T-helper 17 cell (primary cell): ENCODE data around the gene EXOC6B. TPM values are rescaled to one million over a fixed set of nuclear protein-coding genes. Genes with fewer than 3 reads are reported as not detected.

Experiments used
- ATAC-seq: fragments of 150-1000 bp; cut with Tn5 transposase; 2 replicates; pipeline ENCODE4 v1.10.0; 2021; ENCODE audit warnings: mild to moderate bottlenecking, moderate library complexity
- DNase-seq, 3 donors: peaks; one replicate each; pipeline versions ENCODE4 v3.0.0 to v3.0.0-alpha.2; 2020 to 2021
- H3K9me3 ChIP-seq: one replicate; pipeline ENCODE4 v1.7.0; 2013; ENCODE audit warnings: low read length, mild to moderate bottlenecking; ENCODE audit not compliant: control insufficient read depth, poor library complexity, severe bottlenecking
- H3K27ac Mint-ChIP-seq: one replicate; pipeline ENCODE4 v1.8.0; 2022; ENCODE audit warnings: mild to moderate bottlenecking, moderate library complexity, mixed read lengths
- H3K27me3 Mint-ChIP-seq: one replicate; pipeline ENCODE4 v1.8.0; 2022; ENCODE audit warnings: mixed read lengths
- H3K36me3 Mint-ChIP-seq: one replicate; pipeline ENCODE4 v1.8.0; 2022; ENCODE audit warnings: low read depth, mixed read lengths
- H3K4me1 Mint-ChIP-seq: one replicate; pipeline ENCODE4 v1.8.0; 2022; ENCODE audit warnings: mild to moderate bottlenecking, mixed read lengths
- H3K4me3 Mint-ChIP-seq: one replicate; pipeline ENCODE4 v1.8.0; 2022; ENCODE audit warnings: mild to moderate bottlenecking, moderate library complexity, mixed read lengths
- total RNA-seq, 4 donors: library from RNA in 2 of 4; stranded (reverse) in 2 of 4; gene quantifications; one replicate each; pipeline ENCODE4 v1.2.3 and lab custom pipeline; 2022 to 2026

Gene EXOC6B
- total RNA-seq, 2 donors from 2014 or later: 14.6 to 17.3 TPM

GRCh38 chr2:72212486-72212855 is 613.4 kb downstream of the EXOC6B start:
- H3K9me3 ChIP-seq: no peaks in the 10 kb centered on the region
- H3K27ac Mint-ChIP-seq: no peak overlapping the region
- no peaks in the 10 kb centered on the region for H3K36me3 Mint-ChIP-seq
- H3K4me3 Mint-ChIP-seq: no peak overlapping the region
- ATAC-seq (no peak), DNase-seq (no peak)
- peaks cover 2% of the 10 kb centered on the region for H3K4me1 Mint-ChIP-seq
- H3K27me3 Mint-ChIP-seq: no peaks in the 10 kb centered on the region

- H3K36me3 Mint-ChIP-seq: no peaks in the 10 kb centered on the region
- H3K27ac Mint-ChIP-seq: no peak overlapping the region
- H3K27me3 Mint-ChIP-seq: no peaks in the 10 kb centered on the region
- DNase-seq: no peak
- H3K4me3 Mint-ChIP-seq: no peak overlapping the region
- H3K4me1 Mint-ChIP-seq: peaks cover 2% of the 10 kb centered on the region
- no peaks in the 10 kb centered on the region for H3K9me3 ChIP-seq
- ATAC-seq: no peak
Observed at GRCh38 chr2:72211777-72212485, 613.9 kb downstream of the EXOC6B start.

DNA sequence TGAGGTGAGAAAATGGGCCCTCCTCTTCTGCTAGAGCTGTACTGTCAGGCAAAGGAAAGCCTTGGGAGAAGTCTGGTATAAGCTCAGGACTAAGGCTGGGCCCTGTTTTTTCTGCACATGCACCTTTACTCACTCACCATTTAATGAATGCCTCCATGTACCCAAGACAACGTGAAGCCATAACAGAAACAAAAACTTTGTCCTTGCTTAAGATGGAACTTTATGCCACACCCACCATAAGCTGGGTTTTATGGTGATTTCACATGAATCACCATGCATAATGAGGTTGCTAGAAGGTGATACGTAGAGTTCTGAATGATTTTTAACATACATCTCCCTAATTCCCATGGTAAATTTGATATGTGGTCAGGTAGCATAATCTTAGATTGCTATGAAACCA is 614.5 kb downstream of the EXOC6B start:
- H3K27ac Mint-ChIP-seq: no peak overlapping the region
- no peaks in the 10 kb centered on the region for H3K36me3 Mint-ChIP-seq
- H3K4me1 Mint-ChIP-seq: peaks cover 2% of the 10 kb centered on the region
- H3K4me3 Mint-ChIP-seq: no peak overlapping the region
- DNase-seq (no peak), ATAC-seq (no peak)
- no peaks in the 10 kb centered on the region for H3K27me3 Mint-ChIP-seq
- no peaks in the 10 kb centered on the region for H3K9me3 ChIP-seq

DNA sequence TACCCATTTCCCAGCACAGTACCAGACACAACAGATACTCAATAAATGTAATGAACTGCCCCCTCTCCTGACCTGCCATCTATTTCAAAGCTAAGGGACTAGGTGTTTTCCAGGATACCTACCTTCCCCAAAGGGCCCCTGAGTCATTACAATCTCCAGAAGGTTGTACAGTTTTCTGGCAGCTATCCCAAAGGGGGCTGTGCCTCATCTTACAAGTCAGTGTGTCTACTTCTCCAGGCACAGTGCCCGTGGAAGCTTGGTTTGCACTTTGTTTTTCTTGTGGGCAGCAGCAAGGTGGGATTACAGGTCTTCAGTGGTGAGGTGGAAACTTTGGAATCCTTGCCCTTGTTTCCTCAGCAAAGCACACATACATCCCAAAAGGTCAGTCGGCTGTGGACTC is 615.4 kb downstream of the EXOC6B start:
- H3K4me3 Mint-ChIP-seq: no peak overlapping the region
- no peak overlapping the region for H3K27ac Mint-ChIP-seq
- peaks cover 2% of the 10 kb centered on the region for H3K4me1 Mint-ChIP-seq
- ATAC-seq: no peak
- no peaks in the 10 kb centered on the region for H3K27me3 Mint-ChIP-seq
- H3K36me3 Mint-ChIP-seq: no peaks in the 10 kb centered on the region
- H3K9me3 ChIP-seq: no peaks in the 10 kb centered on the region
- no peak for DNase-seq

DNA sequence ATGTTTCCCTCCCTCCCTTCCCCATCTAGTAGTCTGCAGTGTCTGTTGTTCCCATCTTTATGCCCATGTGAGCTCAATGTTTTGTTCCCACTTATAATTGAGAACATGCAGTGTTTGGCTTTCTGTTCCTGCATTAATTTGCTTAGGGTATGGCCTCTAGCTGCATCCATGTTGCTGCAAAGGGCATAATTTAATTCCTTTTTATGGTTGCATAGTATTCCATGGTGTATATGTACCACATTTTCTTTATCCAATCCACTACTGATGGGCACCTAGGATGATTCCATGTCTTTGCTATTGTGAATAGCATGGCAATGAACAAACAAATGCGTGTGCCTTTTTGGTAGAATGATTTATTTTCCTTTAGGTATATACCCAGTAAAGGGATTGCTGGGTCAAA is 617.6 kb downstream of the EXOC6B start:
- no peak overlapping the region for H3K4me3 Mint-ChIP-seq
- H3K36me3 Mint-ChIP-seq: no peaks in the 10 kb centered on the region
- no peaks in the 10 kb centered on the region for H3K27me3 Mint-ChIP-seq
- no peak overlapping the region for H3K27ac Mint-ChIP-seq
- DNase-seq: no peak
- H3K9me3 ChIP-seq: no peaks in the 10 kb centered on the region
- ATAC-seq: no peak
- H3K4me1 Mint-ChIP-seq: no peaks in the 10 kb centered on the region

GRCh38 chr2:72207334-72207733 is 618.5 kb downstream of the EXOC6B start:
- H3K9me3 ChIP-seq: no peaks in the 10 kb centered on the region
- ATAC-seq (no peak), DNase-seq (no peak)
- no peaks in the 10 kb centered on the region for H3K4me1 Mint-ChIP-seq
- H3K27ac Mint-ChIP-seq: no peak overlapping the region
- H3K36me3 Mint-ChIP-seq: no peaks in the 10 kb centered on the region
- H3K27me3 Mint-ChIP-seq: no peaks in the 10 kb centered on the region
- H3K4me3 Mint-ChIP-seq: no peak overlapping the region

DNA sequence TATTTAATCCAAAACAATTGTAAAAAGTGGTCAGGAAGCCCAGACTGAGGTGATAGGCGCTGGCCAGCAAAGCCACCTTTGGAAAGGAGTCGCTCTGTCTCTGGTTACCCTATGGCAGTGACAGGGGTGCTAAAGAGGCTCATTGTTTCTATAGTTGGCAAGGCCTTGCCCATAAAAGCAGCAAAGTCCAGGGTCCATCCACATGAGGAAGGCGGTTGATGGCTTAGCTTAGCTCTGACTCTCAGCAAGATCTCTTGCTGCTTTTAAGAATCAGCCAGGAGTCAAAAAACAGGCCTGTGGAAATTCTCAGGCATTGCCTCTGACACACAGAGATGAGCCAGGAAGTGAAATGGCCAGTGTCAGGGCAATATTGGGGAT is 620.3 kb downstream of the EXOC6B start:
- no peaks in the 10 kb centered on the region for H3K9me3 ChIP-seq
- Mint-ChIP-seq H3K4me1 (no peaks in the 10 kb centered on the region), H3K27ac (no peak overlapping the region), H3K4me3 (no peak overlapping the region), H3K27me3 (no peaks in the 10 kb centered on the region), H3K36me3 (no peaks in the 10 kb centered on the region)
- ATAC-seq (no peak), DNase-seq (no peak)

GRCh38 chr2:72204786-72205503 is 620.9 kb downstream of the EXOC6B start:
- no peak overlapping the region for H3K27ac Mint-ChIP-seq
- H3K4me1 Mint-ChIP-seq: no peaks in the 10 kb centered on the region
- no peak overlapping the region for H3K4me3 Mint-ChIP-seq
- ATAC-seq (no peak), DNase-seq (no peak)
- H3K9me3 ChIP-seq: no peaks in the 10 kb centered on the region
- no peaks in the 10 kb centered on the region for H3K27me3 Mint-ChIP-seq
- no peaks in the 10 kb centered on the region for H3K36me3 Mint-ChIP-seq

DNA sequence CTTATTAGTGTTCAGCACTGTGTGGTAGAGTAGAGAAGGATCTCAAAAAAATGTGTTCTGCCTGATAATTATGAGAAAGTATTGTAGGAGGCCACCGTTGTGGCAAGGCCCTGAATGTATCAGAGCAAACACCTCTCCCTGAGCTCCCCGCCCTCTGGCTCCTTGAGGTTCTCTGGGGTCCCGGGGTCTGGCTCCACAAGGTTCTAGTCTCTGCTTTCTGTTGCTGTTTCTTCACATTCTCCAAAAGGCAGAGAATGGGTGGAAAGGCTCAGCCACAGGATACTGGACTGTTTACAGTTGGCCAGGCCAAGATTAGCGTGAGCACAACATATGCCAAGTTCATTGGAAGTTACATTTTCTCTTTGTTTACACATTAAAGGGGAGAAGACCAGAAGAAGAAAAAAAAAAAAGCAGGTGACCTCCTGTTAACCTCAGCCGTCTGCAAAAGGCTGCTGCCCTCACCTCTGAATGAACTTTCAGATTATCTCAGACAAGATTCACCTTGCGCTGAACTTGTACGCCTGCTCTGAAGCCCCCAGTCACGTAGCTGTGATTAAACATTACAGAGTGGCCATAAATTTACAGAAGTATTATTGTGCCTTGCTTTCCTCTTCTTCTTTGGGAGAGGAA is 621.6 kb downstream of the EXOC6B start:
- H3K27ac Mint-ChIP-seq: peak overlapping the region; percentile 59
- ATAC-seq (no peak), DNase-seq (no peak)
- H3K4me1 Mint-ChIP-seq: no peaks in the 10 kb centered on the region
- no peak overlapping the region for H3K4me3 Mint-ChIP-seq
- H3K27me3 Mint-ChIP-seq: no peaks in the 10 kb centered on the region
- H3K9me3 ChIP-seq: no peaks in the 10 kb centered on the region
- H3K36me3 Mint-ChIP-seq: no peaks in the 10 kb centered on the region

- Mint-ChIP-seq H3K4me1 (no peaks in the 10 kb centered on the region), H3K27ac (no peak overlapping the region), H3K27me3 (no peaks in the 10 kb centered on the region), H3K4me3 (no peak overlapping the region), H3K36me3 (no peaks in the 10 kb centered on the region)
- DNase-seq (no peak), ATAC-seq (no peak)
- H3K9me3 ChIP-seq: no peaks in the 10 kb centered on the region
Observed at GRCh38 chr2:72198532-72199241, 627.1 kb downstream of the EXOC6B start.

DNA sequence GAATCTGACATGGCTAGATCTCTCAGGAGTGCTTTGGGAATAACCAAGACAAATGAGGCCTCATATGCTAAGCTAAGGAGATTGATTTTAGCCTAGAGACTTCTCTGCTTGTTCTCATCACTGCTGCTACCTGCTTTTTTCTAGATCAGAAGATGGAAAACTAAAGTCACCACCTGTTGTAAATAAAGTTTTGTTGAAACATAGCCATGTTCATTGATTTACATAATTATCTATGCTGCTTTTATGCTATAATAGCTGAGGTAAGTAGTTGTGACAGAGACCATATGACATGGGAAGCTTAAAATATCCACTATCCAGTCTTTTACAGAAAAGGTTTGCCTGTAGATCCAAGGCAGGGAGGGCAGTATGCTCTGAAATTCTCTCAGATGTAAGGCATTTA is 632.1 kb downstream of the EXOC6B start:
- Mint-ChIP-seq H3K4me1 (no peaks in the 10 kb centered on the region), H3K4me3 (no peak overlapping the region), H3K27ac (no peak overlapping the region), H3K36me3 (no peaks in the 10 kb centered on the region), H3K27me3 (no peaks in the 10 kb centered on the region)
- H3K9me3 ChIP-seq: no peaks in the 10 kb centered on the region
- ATAC-seq: no peak
- DNase-seq: no peak

DNA sequence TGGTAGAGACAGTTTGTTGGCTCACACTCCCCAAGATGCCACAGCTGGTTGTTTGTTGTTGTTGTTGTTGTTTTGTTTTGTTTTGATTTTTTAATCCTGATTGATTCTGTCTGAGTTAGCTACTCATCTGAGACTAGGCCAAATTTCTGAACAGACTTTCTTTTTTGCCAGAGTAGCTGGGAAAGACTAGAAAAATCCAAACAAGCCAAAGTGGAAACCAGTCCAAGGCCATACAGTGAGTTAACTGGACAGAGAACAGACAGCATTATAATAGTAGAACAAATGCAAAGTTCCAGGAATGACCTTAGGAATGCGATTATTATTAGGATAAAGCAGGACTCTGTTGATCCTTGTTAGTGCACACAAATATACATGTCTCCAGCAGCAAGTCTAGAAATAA is 634.4 kb downstream of the EXOC6B start:
- Mint-ChIP-seq H3K36me3 (no peaks in the 10 kb centered on the region), H3K4me3 (no peak overlapping the region), H3K27me3 (no peaks in the 10 kb centered on the region), H3K27ac (no peak overlapping the region), H3K4me1 (no peaks in the 10 kb centered on the region)
- H3K9me3 ChIP-seq: no peaks in the 10 kb centered on the region
- DNase-seq: no peak
- ATAC-seq: no peak

- Mint-ChIP-seq H3K4me3 (no peak overlapping the region), H3K4me1 (no peaks in the 10 kb centered on the region), H3K36me3 (peaks cover 2% of the 10 kb centered on the region), H3K27ac (no peak overlapping the region), H3K27me3 (no peaks in the 10 kb centered on the region)
- no peaks in the 10 kb centered on the region for H3K9me3 ChIP-seq
- no peak for DNase-seq
- no peak for ATAC-seq
Observed at GRCh38 chr2:72185206-72185605, 640.6 kb downstream of the EXOC6B start.
